ENCODE data around the gene TROAP.

The TROAP gene

DNA sequence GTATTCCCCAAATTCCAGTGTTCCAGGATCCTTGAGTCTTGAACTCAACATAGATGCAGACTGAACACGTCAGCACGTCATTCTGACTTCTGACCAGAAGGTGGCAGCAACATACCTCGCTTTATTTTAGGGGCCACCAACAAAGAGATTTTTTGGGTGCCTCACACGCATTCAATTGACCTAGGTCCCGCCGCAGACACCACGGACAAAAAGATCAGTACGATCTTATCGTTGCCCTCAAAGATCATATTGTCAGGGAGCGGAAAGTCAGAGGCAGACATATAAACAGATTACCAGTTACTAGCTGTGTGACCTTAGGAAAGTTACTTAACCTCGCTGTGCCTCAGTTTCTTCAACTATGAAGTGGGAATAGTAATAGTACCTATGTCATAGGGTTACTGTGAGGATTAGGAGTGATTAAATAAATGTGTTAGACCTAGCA lies 34.6 kb upstream of the TROAP start:
- no peak overlapping the region for H3K4me3 ChIP-seq (ENCODE audit: low read depth, low read length)
- TF ChIP-seq, protein P1, sequence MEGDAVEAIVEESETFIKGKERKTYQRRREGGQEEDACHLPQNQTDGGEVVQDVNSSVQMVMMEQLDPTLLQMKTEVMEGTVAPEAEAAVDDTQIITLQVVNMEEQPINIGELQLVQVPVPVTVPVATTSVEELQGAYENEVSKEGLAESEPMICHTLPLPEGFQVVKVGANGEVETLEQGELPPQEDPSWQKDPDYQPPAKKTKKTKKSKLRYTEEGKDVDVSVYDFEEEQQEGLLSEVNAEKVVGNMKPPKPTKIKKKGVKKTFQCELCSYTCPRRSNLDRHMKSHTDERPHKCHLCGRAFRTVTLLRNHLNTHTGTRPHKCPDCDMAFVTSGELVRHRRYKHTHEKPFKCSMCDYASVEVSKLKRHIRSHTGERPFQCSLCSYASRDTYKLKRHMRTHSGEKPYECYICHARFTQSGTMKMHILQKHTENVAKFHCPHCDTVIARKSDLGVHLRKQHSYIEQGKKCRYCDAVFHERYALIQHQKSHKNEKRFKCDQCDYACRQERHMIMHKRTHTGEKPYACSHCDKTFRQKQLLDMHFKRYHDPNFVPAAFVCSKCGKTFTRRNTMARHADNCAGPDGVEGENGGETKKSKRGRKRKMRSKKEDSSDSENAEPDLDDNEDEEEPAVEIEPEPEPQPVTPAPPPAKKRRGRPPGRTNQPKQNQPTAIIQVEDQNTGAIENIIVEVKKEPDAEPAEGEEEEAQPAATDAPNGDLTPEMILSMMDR (IDR thresholded peaks at IDR 0.05; ENCODE audit: low read depth, low read length), result peak; percentile 91
- H3K27me3 ChIP-seq, result no peaks in the 10 kb centered on the region
- peaks cover 5% of the 10 kb centered on the region for H3K4me1 ChIP-seq
- no peaks in the 10 kb centered on the region for H3K36me3 ChIP-seq
- peak; percentile 60 for DNase-seq
- H3K9me3 ChIP-seq, result no peaks in the 10 kb centered on the region

DNA sequence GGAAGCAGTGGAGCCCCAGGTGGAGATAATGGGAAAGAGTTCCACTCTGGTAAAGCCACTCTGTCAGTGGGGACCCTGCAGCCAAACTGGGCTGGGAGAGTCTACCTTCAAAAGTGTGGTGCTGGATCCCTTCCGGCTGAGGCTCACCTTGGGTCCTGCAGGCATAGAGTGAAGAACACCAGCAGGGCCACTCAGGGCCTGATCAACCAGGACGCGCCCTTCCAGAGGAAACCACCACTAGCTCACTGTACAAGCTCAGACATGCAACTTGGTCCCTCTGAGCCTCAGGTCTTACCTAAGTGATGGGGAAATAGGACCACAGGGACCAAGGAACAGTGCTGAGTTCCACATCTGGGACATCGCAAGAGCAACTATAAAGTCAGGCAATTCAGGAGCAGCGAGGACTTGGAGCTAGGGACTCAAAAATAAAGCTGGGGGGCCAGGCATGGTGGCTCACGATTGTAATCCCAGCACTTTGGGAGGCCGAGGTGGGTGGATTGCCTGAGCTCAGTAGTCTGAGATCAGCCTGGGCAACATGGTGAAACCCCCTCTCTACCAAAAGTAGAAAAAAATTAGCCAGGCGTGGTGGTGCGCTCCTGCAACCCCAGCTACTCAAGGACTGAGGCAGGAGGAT lies 34.0 kb upstream of the TROAP start:
- Histone ChIP-seq H3K4me3 (ENCODE audit: low read depth, low read length) (no peak overlapping the region), H3K36me3 (no peaks in the 10 kb centered on the region), H3K27me3 (no peaks in the 10 kb centered on the region), H3K9me3 (no peaks in the 10 kb centered on the region), H3K4me1 (no peaks in the 10 kb centered on the region)
- TF ChIP-seq, protein P1 (IDR thresholded peaks at IDR 0.05; ENCODE audit: low read depth, low read length), result no peak
- no peak for DNase-seq

DNA sequence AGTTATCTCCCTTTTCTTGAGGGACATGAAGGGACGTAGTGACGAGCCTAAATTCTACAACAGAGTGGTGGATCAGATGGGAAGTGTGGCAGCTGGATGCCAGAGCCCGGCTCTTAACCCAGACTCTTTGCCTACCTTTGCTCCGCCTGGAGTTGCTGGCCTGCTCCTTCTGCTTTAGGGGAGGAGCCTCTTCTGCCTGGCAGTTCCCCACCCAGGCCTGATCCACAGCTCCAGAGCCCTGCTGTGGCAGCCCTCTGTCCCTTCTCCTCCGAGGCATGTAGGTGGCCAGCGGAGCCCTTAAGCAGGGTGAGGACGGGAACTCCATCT lies 30.4 kb upstream of the TROAP start:
- no peaks in the 10 kb centered on the region for H3K9me3 ChIP-seq
- H3K27me3 ChIP-seq, result no peaks in the 10 kb centered on the region
- peaks cover 14% of the 10 kb centered on the region for H3K36me3 ChIP-seq
- TF ChIP-seq, protein P1 (IDR thresholded peaks at IDR 0.05; ENCODE audit: low read depth, low read length), result no peak
- peak overlapping the region; percentile 89 for H3K4me3 ChIP-seq (ENCODE audit: low read depth, low read length)
- peaks cover 3% of the 10 kb centered on the region; the same call in 1 of the 2 replicates for H3K4me1 ChIP-seq
- DNase-seq, result peak; percentile 78

DNA sequence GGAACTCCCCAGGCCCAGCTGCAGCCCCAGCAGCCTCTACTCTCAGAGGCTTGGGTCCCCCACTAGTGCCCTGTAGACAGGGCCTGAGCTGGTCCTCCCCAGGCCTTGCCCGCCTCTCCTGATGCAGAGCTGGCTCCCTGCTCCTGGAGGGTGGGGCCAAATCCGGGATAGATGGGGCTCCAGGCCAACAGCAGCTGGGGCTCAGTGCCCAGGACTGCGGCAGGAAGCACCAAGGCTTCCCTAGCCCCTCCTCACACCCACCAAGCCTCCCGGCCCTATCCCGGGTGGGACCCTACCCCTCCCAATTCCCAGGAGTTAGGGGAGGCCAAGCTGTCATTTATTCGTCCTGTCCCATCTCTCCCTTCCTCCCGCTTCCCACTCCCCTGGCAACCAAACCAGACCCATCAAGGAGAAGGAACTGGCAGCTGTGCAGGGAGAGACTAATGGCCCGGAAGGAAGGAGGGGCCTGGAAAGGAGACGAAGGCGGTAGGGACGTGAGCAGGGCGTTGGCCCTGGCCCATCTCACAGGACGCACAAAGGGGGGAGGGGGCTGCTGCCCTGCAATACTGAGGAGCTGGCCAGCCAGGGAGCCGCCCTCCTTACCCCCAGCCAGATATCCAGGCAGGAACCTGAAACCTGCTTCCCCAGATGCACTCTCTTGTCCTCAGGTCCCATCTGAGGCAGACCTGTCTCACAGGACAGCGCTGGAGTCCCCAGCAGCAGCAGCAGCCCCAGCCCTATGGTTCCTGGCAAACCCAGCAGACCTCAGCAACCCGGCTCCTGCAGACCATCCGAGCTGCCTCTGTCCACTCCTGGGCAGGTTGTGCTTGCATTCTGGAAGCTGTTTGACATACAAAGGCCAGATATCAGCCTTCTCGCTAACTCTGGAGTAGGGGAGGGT lies 29.7 kb upstream of the TROAP start:
- no peaks in the 10 kb centered on the region for H3K9me3 ChIP-seq
- H3K4me3 ChIP-seq (ENCODE audit: low read depth, low read length), result peak overlapping the region; percentile 89
- peak; percentile 90 for DNase-seq
- H3K4me1 ChIP-seq, result peaks cover 3% of the 10 kb centered on the region; the same call in 1 of the 2 replicates
- H3K36me3 ChIP-seq, result peaks cover 21% of the 10 kb centered on the region
- TF ChIP-seq, protein P1 (IDR thresholded peaks at IDR 0.05; ENCODE audit: low read depth, low read length), result no peak
- H3K27me3 ChIP-seq, result no peaks in the 10 kb centered on the region

GRCh38 chr12:49294086-49294803 lies 28.8 kb upstream of the TROAP start:
- TF ChIP-seq, protein P1 (IDR thresholded peaks at IDR 0.05; ENCODE audit: low read depth, low read length), result no peak
- H3K4me1 ChIP-seq, result peaks cover 3% of the 10 kb centered on the region; the same call in 1 of the 2 replicates
- H3K4me3 ChIP-seq (ENCODE audit: low read depth, low read length), result peak overlapping the region; percentile 89
- H3K36me3 ChIP-seq, result peaks cover 27% of the 10 kb centered on the region
- no peaks in the 10 kb centered on the region for H3K27me3 ChIP-seq
- H3K9me3 ChIP-seq, result no peaks in the 10 kb centered on the region
- peak; percentile 95 for DNase-seq
